HepG2 (cell line): ENCODE measurements around the gene ZBTB17. TPM values are rescaled to one million over a fixed set of nuclear protein-coding genes. Genes with fewer than 3 reads are reported as not detected.

Source experiments
- BCLAF1 ChIP-seq: fragments of 450-650 bp; IDR thresholded peaks from 2 replicates; pipeline ENCODE4 v1.6.1; 2017; ENCODE audit warnings: mild to moderate bottlenecking
- CSRNP1 ChIP-seq: sonication (generic); formaldehyde crosslinking; IDR thresholded peaks from 2 replicates; pipeline ENCODE4 v1.8.1; 2023; ENCODE audit warnings: mild to moderate bottlenecking, missing genetic modification reagents
- E2F1 ChIP-seq: sonication (generic); formaldehyde crosslinking; IDR thresholded peaks from 2 replicates; pipeline ENCODE4 v1.5.0; 2020; ENCODE audit warnings: missing genetic modification reagents
- ELF1 ChIP-seq: sonication (generic); formaldehyde crosslinking; IDR thresholded peaks from 2 replicates; pipeline ENCODE4 v1.4.0; 2020; ENCODE audit warnings: missing genetic modification reagents
- MED1 ChIP-seq: sonication (generic); formaldehyde crosslinking; IDR thresholded peaks from 2 replicates; pipeline ENCODE4 v1.4.0; 2020; ENCODE audit warnings: missing genetic modification reagents
- PAX8 ChIP-seq: sonication (generic); formaldehyde crosslinking; IDR thresholded peaks from 2 replicates; pipeline ENCODE4 v1.8.0; 2022; ENCODE audit warnings: mild to moderate bottlenecking, missing genetic modification reagents, borderline replicate concordance
- POLR2A ChIP-seq, 2 experiments: IDR thresholded peaks; 2 replicates each; pipeline ENCODE4 v1.6.1; 2011; ENCODE audit warnings: low read depth in 2 of 2, low read length in 2 of 2, mild to moderate bottlenecking in 1 of 2, moderate library complexity in 1 of 2; ENCODE audit not compliant: insufficient read depth in 1 of 2
- REPIN1 ChIP-seq: sonication (generic); formaldehyde crosslinking; IDR thresholded peaks from 2 replicates; pipeline ENCODE4 v1.8.0; 2022; ENCODE audit warnings: missing genetic modification reagents, low read depth, mild to moderate bottlenecking, borderline replicate concordance
- ZBED4 ChIP-seq: sonication (generic); formaldehyde crosslinking; IDR thresholded peaks from 2 replicates; pipeline ENCODE4 v1.4.0; 2020; ENCODE audit warnings: missing genetic modification reagents, borderline replicate concordance
- ZBTB43 ChIP-seq: sonication (generic); formaldehyde crosslinking; conservative IDR thresholded peaks from 2 replicates; pipeline ENCODE4 v1.4.0; 2020; ENCODE audit warnings: missing genetic modification reagents
- ZFAT ChIP-seq: sonication (generic); formaldehyde crosslinking; conservative IDR thresholded peaks from 2 replicates; pipeline ENCODE4 v1.8.1; 2023; ENCODE audit warnings: missing genetic modification reagents, inconsistent platforms
- ZFY ChIP-seq: sonication (generic); formaldehyde crosslinking; IDR thresholded peaks from 2 replicates; pipeline ENCODE4 v1.4.0; 2020; ENCODE audit warnings: missing genetic modification reagents
- ZNF562 ChIP-seq: sonication (generic); formaldehyde crosslinking; IDR thresholded peaks from 2 replicates; pipeline ENCODE4 v1.8.0; 2022; ENCODE audit warnings: missing genetic modification reagents, borderline replicate concordance
- ZNF710 ChIP-seq: sonication (generic); formaldehyde crosslinking; IDR thresholded peaks from 2 replicates; pipeline ENCODE4 v1.5.0; 2020; ENCODE audit warnings: mild to moderate bottlenecking, missing genetic modification reagents, borderline replicate concordance
- ZSCAN9 ChIP-seq: IDR thresholded peaks from 2 replicates; pipeline ENCODE4 v1.6.1; 2016; ENCODE audit warnings: borderline replicate concordance
- polyA plus RNA-seq, 8 experiments: library from polyadenylated mRNA; depleted of rRNA in 3 of 8; stranded (reverse) in 7 of 8; unstranded in 1 of 8; fragments of >200 nt; fragmentation: Illumina TruSeq in 4 of 8; extraction: Trizol in 4 of 8; gene quantifications; 2 replicates each; pipeline versions ENCODE4 v1.2.1 to v1.2.3, GENCODE V29; 2011 to 2016; ENCODE audit warnings: low read depth in 4 of 8, missing spikeins in 1 of 8, mixed read lengths in 1 of 8; ENCODE audit not compliant: insufficient read depth in 1 of 8
- total RNA-seq, 5 experiments: library from RNA; depleted of rRNA; stranded (reverse); fragments of >200 nt; fragmentation: Illumina TruSeq; extraction: Trizol; gene quantifications; 2 replicates each; pipeline ENCODE4 v1.2.3, GENCODE V29; 2016; ENCODE audit warnings: low read depth in 1 of 5

ZBTB17 gene
- total and polyA plus RNA-seq, 2 of the 13 experiments (the other 11 are each of a cell fraction or from before 2014, with no cell fraction given), result 16.7 to 17.0 TPM

- TF ChIP-seq ZBED4 (CRISPR knock-in tag), result no peak
- TF ChIP-seq CSRNP1 (CRISPR knock-in tag), result 0 out of 2 replicates have a peak, but pooled peaks have one; percentile 24
- no peak for TF ChIP-seq ZNF562 (CRISPR knock-in tag)
- no peak for TF ChIP-seq E2F1 (CRISPR knock-in tag)
- TF ChIP-seq PAX8 (CRISPR knock-in tag), result no peak
- TF ChIP-seq ELF1 (CRISPR knock-in tag), result no peak
- TF ChIP-seq MED1 (CRISPR knock-in tag), result no peak
- TF ChIP-seq ZNF710, result no peak
- TF ChIP-seq ZFAT, result no peak
- TF ChIP-seq ZFY, result peak; percentile 45
- TF ChIP-seq ZSCAN9 (CRISPR knock-in tag), result no peak
- no peak for TF ChIP-seq POLR2A (IDR thresholded peaks at IDR 0.05; ENCODE audit: insufficient read depth in 1 of 2, low read depth in 2 of 2, low read length in 2 of 2)
- no peak for TF ChIP-seq ZBTB43 (CRISPR knock-in tag)
- TF ChIP-seq BCLAF1, result no peak
- TF ChIP-seq REPIN1 (CRISPR knock-in tag), result no peak
Measured at GRCh38 chr1:16017461-16018303, 41.8 kb upstream of the ZBTB17 start, which contains the start of gene HSPB7 (continued).
